GM12878 (cell line): Measurements from ENCODE around the gene NCBP3. TPM values are rescaled to one million over a fixed set of nuclear protein-coding genes. Genes with fewer than 3 reads are reported as not detected.

Source experiments
- BHLHE40 ChIP-seq, 2 experiments: fragments of 450-650 bp in 1 of 2; IDR thresholded peaks; 2 replicates each; pipeline ENCODE4 v1.6.1; 2011 to 2017; ENCODE audit warnings: low read depth in 2 of 2, borderline replicate concordance in 1 of 2, improper control_type of control experiment in 1 of 2, low read length in 1 of 2, mild to moderate bottlenecking in 1 of 2
- BMI1 ChIP-seq: fragments of 450-650 bp; IDR thresholded peaks from 2 replicates; pipeline ENCODE4 v1.6.1; 2016; ENCODE audit warnings: mild to moderate bottlenecking, moderate library complexity, borderline replicate concordance
- CBX5 ChIP-seq: sonication (generic); IDR thresholded peaks from 2 replicates; pipeline ENCODE4 v1.6.1; 2016; ENCODE audit warnings: low read depth, moderate library complexity, mild to moderate bottlenecking, inconsistent platforms
- CHD2 ChIP-seq: IDR thresholded peaks from 2 replicates; pipeline ENCODE4 v1.6.1; 2011; ENCODE audit warnings: low read depth, low read length, improper control_type of control experiment, borderline replicate concordance
- CREM ChIP-seq: IDR thresholded peaks from 2 replicates; pipeline ENCODE4 v1.6.1; 2014; ENCODE audit warnings: antibody characterized with exemption, low read depth
- FOS ChIP-seq: IDR thresholded peaks from 3 replicates; pipeline ENCODE4 v1.6.1; 2011; ENCODE audit warnings: borderline replicate concordance; ENCODE audit not compliant: insufficient read length; ENCODE audit errors: extremely low read depth
- FOXM1 ChIP-seq: IDR thresholded peaks from 2 replicates; pipeline ENCODE4 v1.6.1; 2012; ENCODE audit warnings: low read depth, mild to moderate bottlenecking, inconsistent platforms, low read length, moderate library complexity
- HDGF ChIP-seq: fragments of 450-650 bp; IDR thresholded peaks from 2 replicates; pipeline ENCODE4 v1.6.1; 2016; ENCODE audit warnings: antibody characterized with exemption
- JUND ChIP-seq: IDR thresholded peaks from 2 replicates; pipeline ENCODE4 v1.6.1; 2012; ENCODE audit warnings: low read depth, mild to moderate bottlenecking, low read length, improper control_type of control experiment, moderate library complexity
- KAT2A ChIP-seq: conservative IDR thresholded peaks from 2 replicates; pipeline ENCODE4 v1.6.1; 2011; ENCODE audit warnings: low read depth, low read length; ENCODE audit not compliant: control insufficient read depth
- MYC ChIP-seq: IDR thresholded peaks from 2 replicates; pipeline ENCODE4 v1.6.1; 2011; ENCODE audit warnings: mild to moderate bottlenecking, low read length, moderate library complexity, inconsistent platforms; ENCODE audit not compliant: insufficient read depth, insufficient replicate concordance, insufficient read length, severe bottlenecking
- NBN ChIP-seq: fragments of 450-650 bp; IDR thresholded peaks from 2 replicates; pipeline ENCODE4 v1.6.1; 2016
- NR2F1 ChIP-seq: fragments of 450-650 bp; conservative IDR thresholded peaks from 2 replicates; pipeline ENCODE4 v1.6.1; 2017; ENCODE audit warnings: mild to moderate bottlenecking
- POLR2A ChIP-seq: IDR thresholded peaks from 2 replicates; pipeline ENCODE4 v1.6.1; 2011; ENCODE audit warnings: low read depth, mild to moderate bottlenecking, low read length
- POLR2AphosphoS2 ChIP-seq: IDR thresholded peaks from 2 replicates; pipeline ENCODE4 v1.6.1; 2011; ENCODE audit warnings: low read depth, mild to moderate bottlenecking, low read length, improper control_type of control experiment, moderate library complexity
- RELA ChIP-seq: fragments of 450-650 bp; IDR thresholded peaks from 2 replicates; pipeline ENCODE4 v1.8.0; 2014; ENCODE audit warnings: borderline replicate concordance; ENCODE audit not compliant: partially characterized antibody
- RFX5 ChIP-seq: IDR thresholded peaks from 2 replicates; pipeline ENCODE4 v1.6.1; 2011; ENCODE audit warnings: low read depth, low read length, improper control_type of control experiment
- SP1 ChIP-seq: IDR thresholded peaks from one replicate; pipeline ENCODE4 v1.6.1; 2011; ENCODE audit warnings: low read depth, low read length
- SRF ChIP-seq, 2 experiments: IDR thresholded peaks; 2 replicates each; pipeline ENCODE4 v1.6.1; 2011; ENCODE audit warnings: low read depth in 2 of 2, low read length in 2 of 2, mild to moderate bottlenecking in 1 of 2, moderate library complexity in 1 of 2
- TCF12 ChIP-seq: IDR thresholded peaks from 2 replicates; pipeline ENCODE4 v1.6.1; 2011; ENCODE audit warnings: low read depth, mild to moderate bottlenecking, low read length
- ZNF622 ChIP-seq: fragments of 450-650 bp; IDR thresholded peaks from 2 replicates; pipeline ENCODE4 v1.6.1; 2017; ENCODE audit warnings: mild to moderate bottlenecking, inconsistent platforms
- ZZZ3 ChIP-seq: IDR thresholded peaks from 2 replicates; pipeline ENCODE4 v1.6.1; 2011; ENCODE audit warnings: low read depth; ENCODE audit not compliant: control insufficient read depth, insufficient read length
- polyA plus RNA-seq, 11 experiments: library from polyadenylated mRNA; depleted of rRNA in 4 of 11; unstranded in 6 of 11; stranded (reverse) in 5 of 11; fragments of >200 nt; fragmentation: Nextera tagmentation in 4 of 11; fragmentation: Illumina TruSeq in 1 of 11; extraction: Ambion mirVana in 4 of 11; extraction: Trizol in 1 of 11; gene quantifications; 1 replicate in 1 of 11; 2 replicates in 10 of 11; pipeline versions ENCODE4 v1.2.1 to v1.2.3, GENCODE V29; 2011 to 2016; ENCODE audit warnings: inconsistent platforms in 2 of 11, missing spikeins in 2 of 11, low read depth in 1 of 11
- total RNA-seq, 4 experiments: library from RNA; depleted of rRNA in 3 of 4; stranded (reverse); fragments of >200 nt in 3 of 4; fragmentation: Illumina TruSeq in 1 of 4; extraction: Trizol in 1 of 4; gene quantifications; 2 replicates each; pipeline versions ENCODE4 v1.2.1 to v1.2.3, GENCODE V29; 2013 to 2021
- TF ChIP-seq, protein P1 (sequence below): fragments of 450-650 bp; IDR thresholded peaks from 2 replicates; pipeline ENCODE4 v1.6.1; 2017; ENCODE audit warnings: mild to moderate bottlenecking
- TF ChIP-seq, protein P2 (sequence below): fragments of 450-650 bp; IDR thresholded peaks from 2 replicates; pipeline ENCODE4 v1.6.1; 2017; ENCODE audit warnings: mild to moderate bottlenecking, moderate library complexity
- TF ChIP-seq, protein P3 (sequence below): fragments of 450-650 bp; IDR thresholded peaks from 2 replicates; pipeline ENCODE4 v1.6.1; 2016; ENCODE audit warnings: mild to moderate bottlenecking

NCBP3 gene
- total and polyA plus RNA-seq, 10 of the 15 experiments (the other 5 are each of a cell fraction or from before 2014, with no cell fraction given) = 5.2 to 32.0 (median 23.2) TPM

DNA sequence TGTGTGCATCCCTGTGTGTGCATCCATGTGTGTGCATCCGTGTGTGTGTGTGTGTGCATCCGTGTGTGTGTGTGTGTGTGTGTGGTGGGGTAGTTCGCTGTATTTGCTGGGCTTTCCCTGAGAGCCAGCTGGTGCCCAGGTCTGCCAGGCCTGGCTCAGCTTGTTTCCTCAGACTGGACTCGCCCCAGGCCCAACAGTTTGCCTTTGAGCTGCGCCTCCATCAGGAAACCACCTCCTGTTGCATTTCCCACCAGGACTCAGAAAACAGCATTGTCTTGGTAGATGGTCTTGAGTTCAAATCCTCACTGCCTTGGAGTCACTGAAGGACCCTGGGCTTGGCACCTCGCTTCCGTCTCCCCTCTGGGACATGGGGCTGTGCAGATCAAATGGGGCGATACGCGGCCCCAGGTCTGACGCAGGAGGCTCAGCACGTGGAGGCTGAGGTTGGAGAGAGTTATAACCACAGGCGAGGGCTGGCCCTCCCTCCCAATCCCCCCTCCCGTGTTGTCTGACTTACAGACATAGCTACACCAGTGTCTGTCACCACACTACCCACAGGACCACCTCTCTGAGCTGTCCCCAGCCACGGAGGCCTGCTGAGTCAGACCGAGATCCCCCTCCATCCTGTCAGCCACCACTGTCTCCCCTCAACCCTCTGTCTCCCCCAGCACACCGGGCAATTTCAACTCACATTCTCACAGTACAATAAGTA lies 49.8 kb downstream of the NCBP3 start (continued):
- TF ChIP-seq, protein P1, sequence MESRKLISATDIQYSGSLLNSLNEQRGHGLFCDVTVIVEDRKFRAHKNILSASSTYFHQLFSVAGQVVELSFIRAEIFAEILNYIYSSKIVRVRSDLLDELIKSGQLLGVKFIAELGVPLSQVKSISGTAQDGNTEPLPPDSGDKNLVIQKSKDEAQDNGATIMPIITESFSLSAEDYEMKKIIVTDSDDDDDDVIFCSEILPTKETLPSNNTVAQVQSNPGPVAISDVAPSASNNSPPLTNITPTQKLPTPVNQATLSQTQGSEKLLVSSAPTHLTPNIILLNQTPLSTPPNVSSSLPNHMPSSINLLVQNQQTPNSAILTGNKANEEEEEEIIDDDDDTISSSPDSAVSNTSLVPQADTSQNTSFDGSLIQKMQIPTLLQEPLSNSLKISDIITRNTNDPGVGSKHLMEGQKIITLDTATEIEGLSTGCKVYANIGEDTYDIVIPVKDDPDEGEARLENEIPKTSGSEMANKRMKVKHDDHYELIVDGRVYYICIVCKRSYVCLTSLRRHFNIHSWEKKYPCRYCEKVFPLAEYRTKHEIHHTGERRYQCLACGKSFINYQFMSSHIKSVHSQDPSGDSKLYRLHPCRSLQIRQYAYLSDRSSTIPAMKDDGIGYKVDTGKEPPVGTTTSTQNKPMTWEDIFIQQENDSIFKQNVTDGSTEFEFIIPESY = no peak
- TF ChIP-seq RFX5 (no peak), ZNF622 (no peak), SP1 (peak; percentile 59), POLR2A (no peak; the same call in 1 of the 2 replicates), BMI1 (peak; percentile 12; the same call in 1 of the 2 replicates), RELA (no peak), MYC (peak; percentile 79), POLR2AphosphoS2 (no peak), HDGF (0 out of 2 replicates have a peak, but pooled peaks have one; percentile 56), SRF (IDR thresholded peaks at IDR 0.05; ENCODE audit: low read depth in 2 of 2, low read length in 2 of 2) (peak in 1 of 2 experiments; percentile 56; a peak in 1 of 4 replicates), TCF12 (peak; percentile 76; the same call in 1 of the 2 replicates), ZZZ3 (no peak), JUND (peak; percentile 88), KAT2A (no peak), FOS (no peak), NR2F1 (peak; percentile 87), CREM (peak; percentile 82), CHD2 (peak; percentile 75), NBN (peak; percentile 91), CBX5 (no peak), BHLHE40 (IDR thresholded peaks at IDR 0.05; ENCODE audit: borderline replicate concordance in 1 of 2, low read depth in 2 of 2, low read length in 1 of 2) (peak; percentile 98), FOXM1 (0 out of 2 replicates have a peak, but pooled peaks have one; percentile 55)
- TF ChIP-seq, protein P2, sequence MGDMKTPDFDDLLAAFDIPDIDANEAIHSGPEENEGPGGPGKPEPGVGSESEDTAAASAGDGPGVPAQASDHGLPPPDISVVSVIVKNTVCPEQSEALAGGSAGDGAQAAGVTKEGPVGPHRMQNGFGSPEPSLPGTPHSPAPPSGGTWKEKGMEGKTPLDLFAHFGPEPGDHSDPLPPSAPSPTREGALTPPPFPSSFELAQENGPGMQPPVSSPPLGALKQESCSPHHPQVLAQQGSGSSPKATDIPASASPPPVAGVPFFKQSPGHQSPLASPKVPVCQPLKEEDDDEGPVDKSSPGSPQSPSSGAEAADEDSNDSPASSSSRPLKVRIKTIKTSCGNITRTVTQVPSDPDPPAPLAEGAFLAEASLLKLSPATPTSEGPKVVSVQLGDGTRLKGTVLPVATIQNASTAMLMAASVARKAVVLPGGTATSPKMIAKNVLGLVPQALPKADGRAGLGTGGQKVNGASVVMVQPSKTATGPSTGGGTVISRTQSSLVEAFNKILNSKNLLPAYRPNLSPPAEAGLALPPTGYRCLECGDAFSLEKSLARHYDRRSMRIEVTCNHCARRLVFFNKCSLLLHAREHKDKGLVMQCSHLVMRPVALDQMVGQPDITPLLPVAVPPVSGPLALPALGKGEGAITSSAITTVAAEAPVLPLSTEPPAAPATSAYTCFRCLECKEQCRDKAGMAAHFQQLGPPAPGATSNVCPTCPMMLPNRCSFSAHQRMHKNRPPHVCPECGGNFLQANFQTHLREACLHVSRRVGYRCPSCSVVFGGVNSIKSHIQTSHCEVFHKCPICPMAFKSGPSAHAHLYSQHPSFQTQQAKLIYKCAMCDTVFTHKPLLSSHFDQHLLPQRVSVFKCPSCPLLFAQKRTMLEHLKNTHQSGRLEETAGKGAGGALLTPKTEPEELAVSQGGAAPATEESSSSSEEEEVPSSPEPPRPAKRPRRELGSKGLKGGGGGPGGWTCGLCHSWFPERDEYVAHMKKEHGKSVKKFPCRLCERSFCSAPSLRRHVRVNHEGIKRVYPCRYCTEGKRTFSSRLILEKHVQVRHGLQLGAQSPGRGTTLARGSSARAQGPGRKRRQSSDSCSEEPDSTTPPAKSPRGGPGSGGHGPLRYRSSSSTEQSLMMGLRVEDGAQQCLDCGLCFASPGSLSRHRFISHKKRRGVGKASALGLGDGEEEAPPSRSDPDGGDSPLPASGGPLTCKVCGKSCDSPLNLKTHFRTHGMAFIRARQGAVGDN = peak; percentile 66; the same call in 1 of the 2 replicates
- TF ChIP-seq, protein P3, sequence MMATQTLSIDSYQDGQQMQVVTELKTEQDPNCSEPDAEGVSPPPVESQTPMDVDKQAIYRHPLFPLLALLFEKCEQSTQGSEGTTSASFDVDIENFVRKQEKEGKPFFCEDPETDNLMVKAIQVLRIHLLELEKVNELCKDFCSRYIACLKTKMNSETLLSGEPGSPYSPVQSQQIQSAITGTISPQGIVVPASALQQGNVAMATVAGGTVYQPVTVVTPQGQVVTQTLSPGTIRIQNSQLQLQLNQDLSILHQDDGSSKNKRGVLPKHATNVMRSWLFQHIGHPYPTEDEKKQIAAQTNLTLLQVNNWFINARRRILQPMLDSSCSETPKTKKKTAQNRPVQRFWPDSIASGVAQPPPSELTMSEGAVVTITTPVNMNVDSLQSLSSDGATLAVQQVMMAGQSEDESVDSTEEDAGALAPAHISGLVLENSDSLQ = peak; percentile 74
